ENCODE measurements around the gene FAR2. TPM values are rescaled to one million over a fixed set of nuclear protein-coding genes. Genes with fewer than 3 reads are reported as not detected.

The FAR2 gene
- total RNA-seq: 1 to 10 TPM in 3 of 4 donors, under 1 TPM in 1; 0.38 to 8.2 (median 2.6) TPM

DNA sequence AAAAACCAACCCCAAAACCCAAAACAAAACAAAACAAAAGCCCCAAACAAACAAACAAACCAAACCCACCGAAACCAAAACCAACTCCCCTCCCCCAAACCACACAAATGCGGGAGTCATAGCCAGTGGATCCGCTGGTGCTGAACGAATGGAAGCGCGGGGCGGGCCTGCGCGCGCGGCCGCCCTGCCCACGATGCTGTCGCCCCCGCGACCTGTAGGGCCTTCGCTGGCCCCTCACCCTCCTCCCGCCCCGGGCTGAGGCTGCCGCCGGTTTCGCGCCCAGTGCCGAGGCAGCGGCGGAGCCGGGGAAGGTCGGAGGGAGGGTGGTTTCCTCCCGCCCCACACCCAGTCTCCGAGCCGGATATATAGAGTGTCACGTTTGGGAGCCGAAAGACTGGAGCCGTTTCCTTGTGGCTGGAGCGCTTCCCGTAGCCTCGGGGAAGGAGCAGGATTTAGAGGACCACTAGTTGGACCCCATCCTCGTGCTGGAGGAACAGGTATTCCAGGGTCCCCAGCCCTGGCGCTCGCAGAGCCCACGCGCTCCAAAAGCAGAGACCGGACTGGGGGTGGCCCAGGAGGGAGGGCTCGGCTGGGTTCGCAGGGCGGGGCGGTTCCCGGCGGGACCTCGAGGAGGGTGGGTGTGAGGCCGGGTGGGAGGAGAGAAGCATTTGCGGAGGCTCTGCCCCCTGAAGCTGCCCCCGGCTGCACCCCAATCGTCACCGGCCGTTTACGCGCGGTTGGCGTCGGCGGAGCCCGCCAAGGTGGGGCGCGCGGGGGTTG, at the start of gene FAR2:
Gene FAR2, plus strand, starts transcription at position 368 of the 780 bp plus-strand sequence. CDS start 121,172 bp downstream, outside the sequence.
- 0% methylated on average over 2 to 30 of the region's 66 CpGs for WGBS, 2 donors
- Histone ChIP-seq H3K9me3 (no peaks in the 10 kb centered on the region), H3K4me3 (peak within 1 kb of the TSS; percentile 49 to 92 (median 66)), H3K36me3 (no peaks in the 10 kb centered on the region), H3K27me3 (peaks cover 0 to 20% (median 2%) of the 10 kb centered on the region in 4 donors), H3K27ac (peak within 1 kb of the TSS; percentile 75 to 97 (median 86)), H3K4me1 (peaks cover 3 to 55% (median 8%) of the 10 kb centered on the region in 3 donors)
- intact Hi-C loops (cut with DNase I): no loop called here
- TF ChIP-seq, protein P1, sequence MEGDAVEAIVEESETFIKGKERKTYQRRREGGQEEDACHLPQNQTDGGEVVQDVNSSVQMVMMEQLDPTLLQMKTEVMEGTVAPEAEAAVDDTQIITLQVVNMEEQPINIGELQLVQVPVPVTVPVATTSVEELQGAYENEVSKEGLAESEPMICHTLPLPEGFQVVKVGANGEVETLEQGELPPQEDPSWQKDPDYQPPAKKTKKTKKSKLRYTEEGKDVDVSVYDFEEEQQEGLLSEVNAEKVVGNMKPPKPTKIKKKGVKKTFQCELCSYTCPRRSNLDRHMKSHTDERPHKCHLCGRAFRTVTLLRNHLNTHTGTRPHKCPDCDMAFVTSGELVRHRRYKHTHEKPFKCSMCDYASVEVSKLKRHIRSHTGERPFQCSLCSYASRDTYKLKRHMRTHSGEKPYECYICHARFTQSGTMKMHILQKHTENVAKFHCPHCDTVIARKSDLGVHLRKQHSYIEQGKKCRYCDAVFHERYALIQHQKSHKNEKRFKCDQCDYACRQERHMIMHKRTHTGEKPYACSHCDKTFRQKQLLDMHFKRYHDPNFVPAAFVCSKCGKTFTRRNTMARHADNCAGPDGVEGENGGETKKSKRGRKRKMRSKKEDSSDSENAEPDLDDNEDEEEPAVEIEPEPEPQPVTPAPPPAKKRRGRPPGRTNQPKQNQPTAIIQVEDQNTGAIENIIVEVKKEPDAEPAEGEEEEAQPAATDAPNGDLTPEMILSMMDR (IDR thresholded peaks at IDR 0.05): no peak
- peak in 2 of 4 donors; percentile 16 to 35 for TF ChIP-seq POLR2A (IDR thresholded peaks at IDR 0.05)
- no peak for DNase-seq

DNA sequence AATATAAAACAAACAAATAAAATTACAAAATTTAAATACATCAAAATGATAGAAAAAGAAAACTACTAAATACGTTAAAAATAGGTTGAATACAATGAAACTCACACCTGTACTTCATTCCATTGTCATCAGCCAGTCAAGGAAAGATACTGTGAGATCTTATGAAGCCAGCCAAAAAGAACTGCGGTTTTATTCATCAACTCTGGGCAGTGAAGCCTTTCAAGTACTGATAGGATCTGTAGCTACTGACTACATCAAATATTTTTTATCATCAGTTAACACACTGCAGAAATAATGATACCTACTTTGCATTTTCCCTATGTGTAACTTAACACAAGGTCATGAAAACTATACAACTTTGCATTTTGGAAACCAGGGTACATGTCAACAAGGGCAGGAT, 46.3 kb upstream of the FAR2 start:
- intact Hi-C loops (cut with DNase I): no loop called here
- H3K4me1 ChIP-seq: no peaks in the 10 kb centered on the region
- H3K36me3 ChIP-seq: no peaks in the 10 kb centered on the region
- no peaks in the 10 kb centered on the region for H3K9me3 ChIP-seq
- TF ChIP-seq POLR2A (IDR thresholded peaks at IDR 0.05): no peak
- TF ChIP-seq, protein P1 (IDR thresholded peaks at IDR 0.05): no peak
- H3K27me3 ChIP-seq: no peaks in the 10 kb centered on the region
- no peak overlapping the region for H3K4me3 ChIP-seq
- no peak for DNase-seq
- 28 to 34% methylated on average over 2 of the region's 2 CpGs for WGBS, 2 donors
- H3K27ac ChIP-seq: peak overlapping the region in 1 of 4 donors; percentile 37

DNA sequence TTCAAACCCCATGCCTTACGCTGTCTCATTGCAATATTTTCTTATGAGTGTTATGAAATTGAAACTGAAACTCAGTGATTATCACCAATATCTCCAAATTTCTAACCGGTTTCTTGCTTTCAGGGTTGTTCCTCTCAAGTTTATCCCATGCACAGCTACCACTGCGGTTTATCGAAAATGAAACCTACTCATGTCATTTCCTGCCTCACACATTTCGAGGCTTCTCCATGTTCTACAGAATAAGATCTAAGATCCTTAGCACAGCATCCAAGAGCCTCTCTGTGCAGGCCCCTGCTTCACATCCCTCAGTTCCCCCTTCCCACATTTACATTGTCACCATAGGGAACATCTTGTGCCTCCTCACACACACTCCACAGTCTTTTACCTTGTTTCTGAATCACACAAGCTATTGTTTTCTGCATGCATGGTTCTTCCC, 45.5 kb upstream of the FAR2 start:
- Histone ChIP-seq H3K4me3 (peak overlapping the region in 1 of 4 donors; percentile 18), H3K36me3 (no peaks in the 10 kb centered on the region), H3K27me3 (no peaks in the 10 kb centered on the region), H3K4me1 (no peaks in the 10 kb centered on the region), H3K9me3 (no peaks in the 10 kb centered on the region), H3K27ac (peak overlapping the region in 2 of 4 donors; percentile 37 to 41)
- no peak for DNase-seq
- no peak for TF ChIP-seq POLR2A (IDR thresholded peaks at IDR 0.05)
- TF ChIP-seq, protein P1 (IDR thresholded peaks at IDR 0.05): no peak
- intact Hi-C loops (cut with DNase I): no loop called here
- WGBS, 2 donors: 52 to 75% methylated on average over 5 of the region's 5 CpGs

DNA sequence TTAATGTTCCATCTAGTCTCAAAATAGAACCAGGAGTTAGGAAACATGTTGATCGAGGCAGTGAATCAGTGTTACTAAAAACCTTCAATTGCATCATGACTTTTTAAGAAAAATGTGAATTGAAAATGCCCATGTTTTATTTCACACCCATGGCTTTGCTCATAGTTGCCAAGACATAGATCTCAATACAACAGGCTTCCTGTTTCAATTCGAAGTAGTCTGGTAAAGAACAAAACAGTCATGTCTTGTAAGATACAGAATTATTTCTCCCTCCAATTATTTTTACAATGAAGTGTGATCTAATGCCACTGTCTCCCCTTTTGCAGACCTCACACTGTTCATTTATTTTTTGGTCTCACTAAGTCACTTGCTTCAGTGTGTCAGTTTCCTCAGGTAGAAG, 44.6 kb upstream of the FAR2 start:
- TF ChIP-seq, protein P1 (IDR thresholded peaks at IDR 0.05): no peak
- TF ChIP-seq POLR2A (IDR thresholded peaks at IDR 0.05): no peak
- WGBS, 2 donors: 45% methylated on average over 2 of the region's 2 CpGs
- H3K9me3 ChIP-seq: no peaks in the 10 kb centered on the region
- H3K4me3 ChIP-seq: no peak overlapping the region
- H3K27ac ChIP-seq: peak overlapping the region in 1 of 4 donors; percentile 37
- H3K36me3 ChIP-seq: no peaks in the 10 kb centered on the region
- no peaks in the 10 kb centered on the region for H3K4me1 ChIP-seq
- no peak for DNase-seq
- intact Hi-C loops (cut with DNase I): no loop called here
- H3K27me3 ChIP-seq: no peaks in the 10 kb centered on the region
